Mesangial cell (primary cell): Measurements from ENCODE around the gene SPAG9. TPM values are rescaled to one million over a fixed set of nuclear protein-coding genes. Genes with fewer than 3 reads are reported as not detected.

ENCODE experiments used
- total RNA-seq: library from RNA; depleted of rRNA; stranded (reverse); fragments of >200 nt; gene quantifications from 2 replicates; pipeline ENCODE4 v1.2.3, GENCODE V29; 2015

Gene SPAG9, protein sequence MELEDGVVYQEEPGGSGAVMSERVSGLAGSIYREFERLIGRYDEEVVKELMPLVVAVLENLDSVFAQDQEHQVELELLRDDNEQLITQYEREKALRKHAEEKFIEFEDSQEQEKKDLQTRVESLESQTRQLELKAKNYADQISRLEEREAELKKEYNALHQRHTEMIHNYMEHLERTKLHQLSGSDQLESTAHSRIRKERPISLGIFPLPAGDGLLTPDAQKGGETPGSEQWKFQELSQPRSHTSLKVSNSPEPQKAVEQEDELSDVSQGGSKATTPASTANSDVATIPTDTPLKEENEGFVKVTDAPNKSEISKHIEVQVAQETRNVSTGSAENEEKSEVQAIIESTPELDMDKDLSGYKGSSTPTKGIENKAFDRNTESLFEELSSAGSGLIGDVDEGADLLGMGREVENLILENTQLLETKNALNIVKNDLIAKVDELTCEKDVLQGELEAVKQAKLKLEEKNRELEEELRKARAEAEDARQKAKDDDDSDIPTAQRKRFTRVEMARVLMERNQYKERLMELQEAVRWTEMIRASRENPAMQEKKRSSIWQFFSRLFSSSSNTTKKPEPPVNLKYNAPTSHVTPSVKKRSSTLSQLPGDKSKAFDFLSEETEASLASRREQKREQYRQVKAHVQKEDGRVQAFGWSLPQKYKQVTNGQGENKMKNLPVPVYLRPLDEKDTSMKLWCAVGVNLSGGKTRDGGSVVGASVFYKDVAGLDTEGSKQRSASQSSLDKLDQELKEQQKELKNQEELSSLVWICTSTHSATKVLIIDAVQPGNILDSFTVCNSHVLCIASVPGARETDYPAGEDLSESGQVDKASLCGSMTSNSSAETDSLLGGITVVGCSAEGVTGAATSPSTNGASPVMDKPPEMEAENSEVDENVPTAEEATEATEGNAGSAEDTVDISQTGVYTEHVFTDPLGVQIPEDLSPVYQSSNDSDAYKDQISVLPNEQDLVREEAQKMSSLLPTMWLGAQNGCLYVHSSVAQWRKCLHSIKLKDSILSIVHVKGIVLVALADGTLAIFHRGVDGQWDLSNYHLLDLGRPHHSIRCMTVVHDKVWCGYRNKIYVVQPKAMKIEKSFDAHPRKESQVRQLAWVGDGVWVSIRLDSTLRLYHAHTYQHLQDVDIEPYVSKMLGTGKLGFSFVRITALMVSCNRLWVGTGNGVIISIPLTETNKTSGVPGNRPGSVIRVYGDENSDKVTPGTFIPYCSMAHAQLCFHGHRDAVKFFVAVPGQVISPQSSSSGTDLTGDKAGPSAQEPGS (N-terminal part only)
- total RNA-seq, result 33.8 and 34.5 TPM in 2 replicates

GRCh38 chr17:51120739-51121619 is at the start of gene SPAG9:
Gene SPAG9 (minus strand): TSS chr17:51120868. CDS start chr17:51120656, 212 bp downstream.

GRCh38 chr17:51166198-51166986 is 45.7 kb upstream of the SPAG9 start, which contains the start of gene NME2:
Gene NME2 (plus strand): TSS chr17:51166411. CDS start chr17:51166831, 420 bp downstream.

GRCh38 chr17:51153210-51154072 is 32.8 kb upstream of the SPAG9 start, which contains the start of gene NME1:
Gene NME1 (plus strand): TSS chr17:51153559. CDS start chr17:51155655, 2,096 bp downstream.

Other genes with a start within 250 kb of the SPAG9 start
- 59.5 and 209 TPM in 2 replicates for gene NME1, start 32.7 kb upstream of the SPAG9 start, total RNA-seq
- gene NME2, start 45.5 kb upstream of the SPAG9 start, total RNA-seq, result 606 and 1,008 TPM in 2 replicates
- gene MBTD1, start 139.2 kb upstream of the SPAG9 start, total RNA-seq, result 2.3 and 6.2 TPM in 2 replicates
- 16.1 and 23.8 TPM in 2 replicates for gene UTP18, start 139.7 kb upstream of the SPAG9 start, total RNA-seq